HepG2 (cell line): ENCODE measurements around the gene ATG4D. TPM values are rescaled to one million over a fixed set of nuclear protein-coding genes. Genes with fewer than 3 reads are reported as not detected.

Experiments used
- CTCF ChIP-seq: sonication (generic); formaldehyde crosslinking; IDR thresholded peaks from 2 replicates; pipeline ENCODE4 v1.5.0; 2020; ENCODE audit warnings: mild to moderate bottlenecking, missing genetic modification reagents, moderate library complexity
- DBP ChIP-seq: sonication (generic); formaldehyde crosslinking; IDR thresholded peaks from 2 replicates; pipeline ENCODE4 v1.4.0; 2020; ENCODE audit warnings: missing genetic modification reagents; ENCODE audit errors: not compliant biosample characterization
- MTF2 ChIP-seq: sonication (generic); formaldehyde crosslinking; IDR thresholded peaks from 2 replicates; pipeline ENCODE4 v1.5.0; 2020; ENCODE audit warnings: missing genetic modification reagents, borderline replicate concordance
- MYPOP ChIP-seq: sonication (generic); formaldehyde crosslinking; IDR thresholded peaks from 2 replicates; pipeline ENCODE4 v1.8.1; 2023; ENCODE audit warnings: mild to moderate bottlenecking, moderate library complexity, missing genetic modification reagents
- ZNF275 ChIP-seq: sonication (generic); formaldehyde crosslinking; IDR thresholded peaks from 2 replicates; pipeline ENCODE4 v1.8.0; 2022; ENCODE audit warnings: missing genetic modification reagents, mild to moderate bottlenecking, inconsistent platforms, borderline replicate concordance
- ZNF83 ChIP-seq: sonication (generic); formaldehyde crosslinking; IDR thresholded peaks from 2 replicates; pipeline ENCODE4 v1.4.0; 2020; ENCODE audit warnings: missing genetic modification reagents, mild to moderate bottlenecking, borderline replicate concordance
- polyA plus RNA-seq, 8 experiments: library from polyadenylated mRNA; depleted of rRNA in 3 of 8; stranded (reverse) in 7 of 8; unstranded in 1 of 8; fragments of >200 nt; fragmentation: Illumina TruSeq in 4 of 8; extraction: Trizol in 4 of 8; gene quantifications; 2 replicates each; pipeline versions ENCODE4 v1.2.1 to v1.2.3, GENCODE V29; 2011 to 2016; ENCODE audit warnings: low read depth in 4 of 8, missing spikeins in 1 of 8, mixed read lengths in 1 of 8; ENCODE audit not compliant: insufficient read depth in 1 of 8
- total RNA-seq, 5 experiments: library from RNA; depleted of rRNA; stranded (reverse); fragments of >200 nt; fragmentation: Illumina TruSeq; extraction: Trizol; gene quantifications; 2 replicates each; pipeline ENCODE4 v1.2.3, GENCODE V29; 2016; ENCODE audit warnings: low read depth in 1 of 5

ATG4D gene
- total and polyA plus RNA-seq, 2 of the 13 experiments (the other 11 are each of a cell fraction or from before 2014, with no cell fraction given): 17.8 to 19.0 TPM

- TF ChIP-seq CTCF (CRISPR knock-in tag) (peak; percentile 31), MYPOP (CRISPR knock-in tag) (peak; percentile 48; the same call in 1 of the 2 replicates), ZNF83 (CRISPR knock-in tag) (no peak), MTF2 (CRISPR knock-in tag) (peak; percentile 71; the same call in 1 of the 2 replicates), ZNF275 (CRISPR knock-in tag) (0 out of 2 replicates have a peak, but pooled peaks have one; percentile 30), DBP (no peak)
Observed at GRCh38 chr19:10517361-10517759, 26.3 kb upstream of the ATG4D start, which contains the start of gene S1PR5 (continued).
